ENCODE data around the gene CXCL3. TPM values are rescaled to one million over a fixed set of nuclear protein-coding genes. Genes with fewer than 3 reads are reported as not detected.

The CXCL3 gene
- total and polyA plus RNA-seq, 2 experiments from 2014 or later = 3.6 to 19.5 TPM

- H3K4me3 Mint-ChIP-seq = no peak overlapping the region
- H4K20me1 ChIP-seq (replicated peaks; ENCODE audit: insufficient read depth) = no peaks in the 10 kb centered on the region
- TF ChIP-seq EZH2 (IDR thresholded peaks at IDR 0.05; ENCODE audit: low read depth, unreplicated experiment) (no peak), REST (IDR thresholded peaks at IDR 0.05; ENCODE audit: unreplicated experiment) (no peak), ZNF114 (CRISPR knock-in tag; IDR thresholded peaks at IDR 0.05) (no peak), CREB1 (CRISPR knock-in tag; IDR thresholded peaks at IDR 0.05; ENCODE audit: low read depth) (no peak), NANOG (IDR thresholded peaks at IDR 0.05; ENCODE audit: borderline replicate concordance) (no peak), CTCF (conservative IDR thresholded peaks at IDR 0.05; ENCODE audit: low read depth in 2 of 2) (no peak), ETS1 (IDR thresholded peaks at IDR 0.05) (no peak), JUNB (IDR thresholded peaks at IDR 0.05; ENCODE audit: unreplicated experiment) (no peak), STAT1 (IDR thresholded peaks at IDR 0.05; ENCODE audit: unreplicated experiment) (no peak), POLR2AphosphoS5 (IDR thresholded peaks at IDR 0.05; ENCODE audit: low read depth) (no peak)
- ATAC-seq = no peak
- no peaks in the 10 kb centered on the region for H3K36me3 ChIP-seq (ENCODE audit: insufficient read depth)
- H3K4me1 ChIP-seq (ENCODE audit: insufficient read depth) = peaks cover 16% of the 10 kb centered on the region
- H3K27me3 ChIP-seq (ENCODE audit: insufficient read depth) = no peaks in the 10 kb centered on the region
- no peak overlapping the region for H3K4me2 ChIP-seq
- H3F3A ChIP-seq (replicated peaks; ENCODE audit: low read depth) = no peaks in the 10 kb centered on the region
- H3K79me2 ChIP-seq (replicated peaks; ENCODE audit: insufficient read depth) = no peaks in the 10 kb centered on the region
- no peaks in the 10 kb centered on the region for H3K36me3 Mint-ChIP-seq (ENCODE audit: low read depth)
- peaks cover 24% of the 10 kb centered on the region for H3K4me1 Mint-ChIP-seq
- H3K4me3 ChIP-seq = no peak overlapping the region
- no peaks in the 10 kb centered on the region for H3K27me3 Mint-ChIP-seq (ENCODE audit: insufficient read depth, low read depth, poor library complexity)
- no peak overlapping the region for H3K27ac Mint-ChIP-seq
- H3K27ac ChIP-seq (ENCODE audit: low read depth) = no peak overlapping the region
- no peaks in the 10 kb centered on the region for H3K9me3 Mint-ChIP-seq
- H3K9me2 ChIP-seq (ENCODE audit: insufficient read depth) = no peaks in the 10 kb centered on the region
- DNase-seq (ENCODE audit: low spot score) = no peak
- no peak overlapping the region for H2AFZ ChIP-seq
Observed at GRCh38 chr4:74055096-74055495, 16.6 kb upstream of the CXCL3 start.

Measured in GM23338 (cell line).